CD14-positive monocyte (primary cell): ENCODE data around the gene RLF. TPM values are rescaled to one million over a fixed set of nuclear protein-coding genes. Genes with fewer than 3 reads are reported as not detected.

Source experiments
- DNase-seq, 3 donors: peaks; one replicate each; pipeline ENCODE4 v3.0.0-alpha.2; 2011 to 2022
- H2AFZ ChIP-seq: 2 replicates; pipeline ENCODE4 v1.6.0; 2012; ENCODE audit warnings: mild to moderate bottlenecking, low read depth, low read length, inconsistent platforms; ENCODE audit not compliant: insufficient read depth, poor library complexity, severe bottlenecking
- H3K27ac ChIP-seq, 2 donors: 1 replicate in 1 of 2; 2 replicates in 1 of 2; pipeline ENCODE4 v1.5.1; 2012 to 2013; ENCODE audit warnings: low read length in 2 of 2, control low read depth in 1 of 2, inconsistent platforms in 1 of 2, low read depth in 1 of 2, mild to moderate bottlenecking in 1 of 2
- H3K27me3 ChIP-seq, 2 donors: one replicate each; pipeline versions ENCODE4 v1.6.0 to v1.6.1; 2011 to 2013; ENCODE audit warnings: low read length in 2 of 2; ENCODE audit not compliant: control insufficient read depth in 2 of 2, insufficient read depth in 2 of 2
- H3K36me3 ChIP-seq, 2 donors: replicated peaks in 1 of 2; 1 replicate in 1 of 2; 2 replicates in 1 of 2; pipeline versions ENCODE4 v1.5.1 to v1.6.1; 2012 to 2013; ENCODE audit warnings: low read length in 2 of 2, control low read depth in 1 of 2, inconsistent platforms in 1 of 2, mild to moderate bottlenecking in 1 of 2; ENCODE audit not compliant: insufficient read depth in 2 of 2, control insufficient read depth in 1 of 2
- H3K4me1 ChIP-seq, 2 donors: 1 replicate in 1 of 2; 2 replicates in 1 of 2; pipeline versions ENCODE4 v1.5.1 to v1.6.1; 2012 to 2013; ENCODE audit warnings: low read length in 2 of 2, control low read depth in 1 of 2, inconsistent platforms in 1 of 2, mild to moderate bottlenecking in 1 of 2, moderate library complexity in 1 of 2; ENCODE audit not compliant: insufficient read depth in 2 of 2, control insufficient read depth in 1 of 2
- H3K4me2 ChIP-seq: replicated peaks from 2 replicates; pipeline ENCODE3; 2012; ENCODE audit warnings: low read length, moderate library complexity, mild to moderate bottlenecking; ENCODE audit not compliant: poor library complexity, severe bottlenecking; ENCODE audit errors: extremely low read depth
- H3K4me3 ChIP-seq, 3 experiments: fragments of 200-600 bp in 1 of 3; sonication (generic) in 1 of 3; replicated peaks in 1 of 3; 1 replicate in 2 of 3; 2 replicates in 1 of 3; pipeline ENCODE4 v1.5.1; 2011 to 2013; ENCODE audit warnings: low read length in 3 of 3, mild to moderate bottlenecking in 3 of 3, control low read depth in 2 of 3, low read depth in 2 of 3, inconsistent platforms in 1 of 3, moderate library complexity in 1 of 3
- H3K79me2 ChIP-seq: 2 replicates; pipeline ENCODE4 v1.6.0; 2012; ENCODE audit warnings: mild to moderate bottlenecking, control low read depth, inconsistent platforms, low read length, moderate library complexity; ENCODE audit not compliant: insufficient read depth
- H3K9ac ChIP-seq: 2 replicates; pipeline ENCODE4 v1.6.0; 2017; ENCODE audit warnings: low read length, mild to moderate bottlenecking; ENCODE audit not compliant: insufficient read depth, poor library complexity, severe bottlenecking
- H3K9me3 ChIP-seq, 2 donors: replicated peaks in 1 of 2; 1 replicate in 1 of 2; 2 replicates in 1 of 2; pipeline versions ENCODE4 v1.5.1 to v1.6.1; 2012 to 2013; ENCODE audit warnings: low read length in 2 of 2, control low read depth in 1 of 2; ENCODE audit not compliant: control insufficient read depth in 1 of 2, insufficient read depth in 1 of 2
- H4K20me1 ChIP-seq: 2 replicates; pipeline ENCODE4 v1.6.0; 2012; ENCODE audit warnings: mild to moderate bottlenecking, low read length, control low read depth, moderate library complexity; ENCODE audit not compliant: insufficient read depth
- H3K27ac Mint-ChIP-seq, 7 donors: one replicate each; pipeline ENCODE4 v1.8.0; 2020; ENCODE audit warnings: mild to moderate bottlenecking in 7 of 7, mixed read lengths in 7 of 7, moderate library complexity in 6 of 7, inconsistent platforms in 2 of 7
- H3K27me3 Mint-ChIP-seq, 3 donors: one replicate each; pipeline ENCODE4 v1.8.0; 2021 to 2022; ENCODE audit warnings: low read depth in 3 of 3, mild to moderate bottlenecking in 3 of 3, mixed read lengths in 3 of 3, moderate library complexity in 3 of 3, inconsistent platforms in 1 of 3
- H3K36me3 Mint-ChIP-seq, 2 donors: one replicate each; pipeline ENCODE4 v1.8.0; 2020; ENCODE audit warnings: mixed read lengths in 2 of 2, inconsistent platforms in 1 of 2, mild to moderate bottlenecking in 1 of 2
- H3K4me1 Mint-ChIP-seq: one replicate; pipeline ENCODE4 v1.8.0; 2020; ENCODE audit warnings: mild to moderate bottlenecking, mixed read lengths
- H3K4me3 Mint-ChIP-seq, 2 donors: one replicate each; pipeline ENCODE4 v1.8.0; 2020; ENCODE audit warnings: mild to moderate bottlenecking in 2 of 2, mixed read lengths in 2 of 2, moderate library complexity in 1 of 2
- H3K9me3 Mint-ChIP-seq, 7 donors: one replicate each; pipeline ENCODE4 v1.8.0; 2020 to 2022; ENCODE audit warnings: mixed read lengths in 7 of 7, mild to moderate bottlenecking in 6 of 7, moderate library complexity in 6 of 7, inconsistent platforms in 2 of 7
- WGBS: methylation state at CpG from one replicate; pipeline ENCODE4 v1.1.5; 2013; ENCODE audit warnings: missing lambda C conversion rate; ENCODE audit not compliant: insufficient coverage; 5-methylcytosine and 5-hydroxymethylcytosine counted together
- intact Hi-C, 2 donors: fragments of 100-400 bp; cut with micrococcal nuclease; formaldehyde crosslinking; loops; one replicate each; pipeline versions ENCODE4 v1.15.0 to v1.15.1; 2023
- polyA plus RNA-seq, 3 donors: library from polyadenylated mRNA; depleted of rRNA in 1 of 3; unstranded in 2 of 3; stranded (reverse) in 1 of 3; fragments of 300-500 nt in 2 of 3; fragments of >200 nt in 1 of 3; fragmentation: Illumina TruSeq in 2 of 3; gene quantifications; 1 replicate in 2 of 3; 2 replicates in 1 of 3; pipeline ENCODE4 v1.2.3, GENCODE V29; 2012 to 2021
- TF ChIP-seq, protein P1 (sequence below): fragments of 200-600 bp; IDR thresholded peaks from one replicate; pipeline ENCODE4 v1.8.0; 2022; ENCODE audit warnings: antibody characterized with exemption, mild to moderate bottlenecking

The RLF gene
- polyA plus RNA-seq, 3 donors, result 3.0 to 9.2 (median 6.2) TPM

DNA sequence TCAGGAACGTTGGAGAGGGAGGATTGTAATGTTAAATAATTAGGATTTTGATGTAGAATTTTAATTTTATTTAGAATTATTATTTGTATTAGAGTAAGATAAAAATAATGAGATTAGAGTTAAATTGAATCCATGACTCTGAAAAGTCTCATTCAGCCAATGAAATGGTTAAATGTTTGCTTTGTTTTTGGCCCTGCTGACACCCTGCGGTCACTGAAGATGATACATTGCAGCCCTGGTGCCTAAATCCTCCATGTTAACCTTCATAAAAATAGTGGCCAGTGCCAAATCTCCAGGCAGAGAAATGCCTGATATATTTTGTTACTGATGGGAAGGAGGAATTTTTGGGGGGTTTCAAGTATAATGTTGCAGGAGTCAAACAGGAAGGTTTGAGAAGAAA is 27.3 kb upstream of the RLF start:
- no peak overlapping the region for H3K4me2 ChIP-seq
- no peak overlapping the region for H3K4me3 ChIP-seq
- H3K79me2 ChIP-seq, result no peaks in the 10 kb centered on the region
- 100% methylated on average over 1 of the region's 2 CpGs for WGBS
- TF ChIP-seq, protein P1, sequence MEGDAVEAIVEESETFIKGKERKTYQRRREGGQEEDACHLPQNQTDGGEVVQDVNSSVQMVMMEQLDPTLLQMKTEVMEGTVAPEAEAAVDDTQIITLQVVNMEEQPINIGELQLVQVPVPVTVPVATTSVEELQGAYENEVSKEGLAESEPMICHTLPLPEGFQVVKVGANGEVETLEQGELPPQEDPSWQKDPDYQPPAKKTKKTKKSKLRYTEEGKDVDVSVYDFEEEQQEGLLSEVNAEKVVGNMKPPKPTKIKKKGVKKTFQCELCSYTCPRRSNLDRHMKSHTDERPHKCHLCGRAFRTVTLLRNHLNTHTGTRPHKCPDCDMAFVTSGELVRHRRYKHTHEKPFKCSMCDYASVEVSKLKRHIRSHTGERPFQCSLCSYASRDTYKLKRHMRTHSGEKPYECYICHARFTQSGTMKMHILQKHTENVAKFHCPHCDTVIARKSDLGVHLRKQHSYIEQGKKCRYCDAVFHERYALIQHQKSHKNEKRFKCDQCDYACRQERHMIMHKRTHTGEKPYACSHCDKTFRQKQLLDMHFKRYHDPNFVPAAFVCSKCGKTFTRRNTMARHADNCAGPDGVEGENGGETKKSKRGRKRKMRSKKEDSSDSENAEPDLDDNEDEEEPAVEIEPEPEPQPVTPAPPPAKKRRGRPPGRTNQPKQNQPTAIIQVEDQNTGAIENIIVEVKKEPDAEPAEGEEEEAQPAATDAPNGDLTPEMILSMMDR, result no peak
- no peak overlapping the region for H3K9ac ChIP-seq
- no peaks in the 10 kb centered on the region for H3K36me3 ChIP-seq
- H3K27ac ChIP-seq, result no peak overlapping the region
- no peaks in the 10 kb centered on the region for H4K20me1 ChIP-seq
- no peaks in the 10 kb centered on the region for H3K27me3 ChIP-seq
- peaks cover 0 to 11% (median 3%) of the 10 kb centered on the region in 7 donors for H3K9me3 Mint-ChIP-seq
- H3K27me3 Mint-ChIP-seq, result peaks cover 1 to 2% (median 2%) of the 10 kb centered on the region in 3 donors
- peaks cover 7% of the 10 kb centered on the region for H3K4me1 Mint-ChIP-seq
- peaks cover 0 to 5% of the 10 kb centered on the region in 2 donors for H3K9me3 ChIP-seq
- no peaks in the 10 kb centered on the region for H3K36me3 Mint-ChIP-seq
- intact Hi-C loops, result no loop called here
- H3K4me1 ChIP-seq, result no peaks in the 10 kb centered on the region
- no peak overlapping the region for H3K27ac Mint-ChIP-seq
- no peak overlapping the region for H2AFZ ChIP-seq
- no peak for DNase-seq
- no peak overlapping the region for H3K4me3 Mint-ChIP-seq

DNA sequence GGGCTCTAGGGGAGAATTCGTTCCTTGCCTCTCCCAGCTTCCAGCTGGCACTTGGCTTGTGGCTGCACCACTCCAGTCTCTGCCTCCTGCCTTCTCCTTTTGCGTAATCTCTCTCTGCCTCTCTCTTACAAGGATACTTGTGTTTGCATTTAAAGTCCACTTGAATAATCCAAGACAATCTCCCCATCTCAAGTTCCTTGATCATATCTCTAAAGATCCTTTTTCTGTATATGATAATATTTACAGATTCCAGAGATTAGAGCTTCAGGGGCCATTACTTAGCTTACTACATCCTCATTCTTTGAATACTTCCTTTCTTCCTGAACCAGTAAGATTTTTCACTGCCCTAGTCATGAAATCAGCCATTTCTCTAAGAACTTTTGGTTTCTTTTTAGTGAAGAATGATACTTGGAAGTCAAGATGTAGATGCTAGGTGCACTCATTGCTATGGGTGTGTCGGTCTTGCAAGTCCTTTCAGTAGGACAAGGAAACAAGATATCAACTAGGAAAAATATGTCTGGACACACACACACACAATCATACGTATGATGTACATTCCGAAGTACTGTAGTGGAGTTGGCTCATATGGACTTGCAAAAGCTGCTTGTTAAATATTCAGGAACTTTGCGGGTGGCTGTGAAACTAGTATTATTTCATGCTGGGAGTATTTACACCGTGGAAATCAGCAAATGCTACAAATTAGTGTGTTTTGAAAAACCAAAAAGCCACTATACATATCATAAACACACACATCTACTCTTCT is 20.8 kb upstream of the RLF start:
- Mint-ChIP-seq H3K4me3 (peak overlapping the region in 1 of 2 donors; percentile 46), H3K27ac (peak overlapping the region in 3 of 7 donors; percentile 0 to 44 (median 22)), H3K36me3 (no peaks in the 10 kb centered on the region), H3K27me3 (peaks cover 0 to 7% (median 2%) of the 10 kb centered on the region in 3 donors), H3K4me1 (peaks cover 16% of the 10 kb centered on the region), H3K9me3 (no peaks in the 10 kb centered on the region)
- Histone ChIP-seq H3K36me3 (no peaks in the 10 kb centered on the region), H4K20me1 (no peaks in the 10 kb centered on the region), H3K27ac (peak overlapping the region in 1 of 2 donors; percentile 29), H3K4me1 (peaks cover 3 to 8% of the 10 kb centered on the region in 2 donors), H3K9me3 (no peaks in the 10 kb centered on the region), H3K4me2 (no peak overlapping the region), H3K9ac (no peak overlapping the region), H2AFZ (peak overlapping the region; percentile 43), H3K79me2 (no peaks in the 10 kb centered on the region), H3K4me3 (no peak overlapping the region), H3K27me3 (peaks cover 0 to 2% of the 10 kb centered on the region in 2 donors)
- intact Hi-C loops, result loop anchor here in 1 of 2 donors (5.0 to 10.0 kb wide), 3 partner anchors 197 to 294 kb away; no protein-coding TSS in a partner anchor
- TF ChIP-seq, protein P1, result no peak
- 78% methylated on average over 2 of the region's 7 CpGs for whole genome bisulfite sequencing
- no peak for DNase-seq
